ENCODE measurements around the gene CCDC124. TPM values are rescaled to one million over a fixed set of nuclear protein-coding genes. Genes with fewer than 3 reads are reported as not detected.

Gene CCDC124
- total and polyA plus RNA-seq, 4 donors = 15.8 to 59.3 (median 32.1) TPM

DNA sequence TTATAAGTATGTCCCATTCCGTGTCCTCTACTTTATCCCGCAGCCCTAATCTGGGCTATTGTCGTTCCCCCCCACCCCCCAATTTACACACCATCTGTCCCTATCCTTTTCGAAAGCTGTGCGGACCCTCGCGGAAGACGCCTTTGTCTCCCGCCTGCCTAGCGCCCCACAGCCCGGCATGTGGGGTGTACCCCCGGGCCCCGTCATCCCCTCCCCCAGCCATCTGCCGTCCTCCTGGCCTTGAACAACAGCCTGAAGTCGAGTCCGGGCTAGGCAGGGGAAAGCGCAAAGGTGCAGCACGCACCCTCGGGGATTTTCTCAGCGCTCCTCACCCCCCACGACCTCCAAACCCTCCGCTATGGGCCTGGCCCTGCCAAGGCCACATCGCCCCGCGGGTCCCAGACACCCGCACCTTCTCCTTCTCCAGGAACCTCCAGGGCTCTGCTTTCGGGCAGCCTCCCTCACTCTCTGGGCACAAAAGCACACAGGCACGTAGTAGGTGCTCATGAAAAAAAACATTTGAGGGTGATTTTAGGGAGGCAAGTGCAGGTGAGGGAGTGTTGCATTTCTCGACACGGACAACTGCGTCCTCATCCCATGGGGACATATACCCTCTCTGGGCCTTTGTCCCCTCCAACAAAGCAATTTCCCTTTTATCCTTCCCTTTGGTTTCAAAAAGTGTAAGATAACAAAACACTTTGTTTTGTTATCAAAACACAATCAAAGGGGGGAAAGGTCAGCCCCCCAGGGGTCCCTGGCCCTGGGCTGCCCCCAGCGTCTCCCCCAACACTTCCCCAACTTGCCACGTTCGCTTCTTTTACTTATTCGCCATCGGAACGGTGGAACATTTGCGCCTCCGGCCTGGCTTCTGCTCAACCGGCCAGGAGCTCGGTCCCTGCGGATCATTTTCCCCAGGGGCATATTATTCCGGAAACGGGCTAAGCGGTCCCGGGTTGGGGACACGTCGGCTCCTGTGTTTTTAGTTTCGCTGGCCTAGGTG lies 16.4 kb downstream of the CCDC124 start:
- DNase-seq (ENCODE audit: low spot score) = no peak
- TF ChIP-seq NR2F2 (IDR thresholded peaks at IDR 0.05) (no peak), HNF4G (IDR thresholded peaks at IDR 0.05) (no peak), FOXA1 (IDR thresholded peaks at IDR 0.05) (no peak), YY1 (IDR thresholded peaks at IDR 0.05) (no peak), RXRA (IDR thresholded peaks at IDR 0.05) (no peak), GABPA (IDR thresholded peaks at IDR 0.05 in 1 of 2, conservative IDR thresholded peaks at IDR 0.05 in 1 of 2) (no peak), TAF1 (conservative IDR thresholded peaks at IDR 0.05) (no peak), FOXA2 (IDR thresholded peaks at IDR 0.05) (no peak), SP1 (IDR thresholded peaks at IDR 0.05) (no peak), EGR1 (IDR thresholded peaks at IDR 0.05; ENCODE audit: low read depth in 2 of 2) (no peak), JUND (IDR thresholded peaks at IDR 0.05) (no peak), RAD21 (IDR thresholded peaks at IDR 0.05) (no peak)
- TF ChIP-seq, protein P1, sequence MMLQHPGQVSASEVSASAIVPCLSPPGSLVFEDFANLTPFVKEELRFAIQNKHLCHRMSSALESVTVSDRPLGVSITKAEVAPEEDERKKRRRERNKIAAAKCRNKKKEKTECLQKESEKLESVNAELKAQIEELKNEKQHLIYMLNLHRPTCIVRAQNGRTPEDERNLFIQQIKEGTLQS (IDR thresholded peaks at IDR 0.05) = no peak
- TF ChIP-seq, protein P2, sequence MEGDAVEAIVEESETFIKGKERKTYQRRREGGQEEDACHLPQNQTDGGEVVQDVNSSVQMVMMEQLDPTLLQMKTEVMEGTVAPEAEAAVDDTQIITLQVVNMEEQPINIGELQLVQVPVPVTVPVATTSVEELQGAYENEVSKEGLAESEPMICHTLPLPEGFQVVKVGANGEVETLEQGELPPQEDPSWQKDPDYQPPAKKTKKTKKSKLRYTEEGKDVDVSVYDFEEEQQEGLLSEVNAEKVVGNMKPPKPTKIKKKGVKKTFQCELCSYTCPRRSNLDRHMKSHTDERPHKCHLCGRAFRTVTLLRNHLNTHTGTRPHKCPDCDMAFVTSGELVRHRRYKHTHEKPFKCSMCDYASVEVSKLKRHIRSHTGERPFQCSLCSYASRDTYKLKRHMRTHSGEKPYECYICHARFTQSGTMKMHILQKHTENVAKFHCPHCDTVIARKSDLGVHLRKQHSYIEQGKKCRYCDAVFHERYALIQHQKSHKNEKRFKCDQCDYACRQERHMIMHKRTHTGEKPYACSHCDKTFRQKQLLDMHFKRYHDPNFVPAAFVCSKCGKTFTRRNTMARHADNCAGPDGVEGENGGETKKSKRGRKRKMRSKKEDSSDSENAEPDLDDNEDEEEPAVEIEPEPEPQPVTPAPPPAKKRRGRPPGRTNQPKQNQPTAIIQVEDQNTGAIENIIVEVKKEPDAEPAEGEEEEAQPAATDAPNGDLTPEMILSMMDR (IDR thresholded peaks at IDR 0.05; ENCODE audit: low read depth, low read length, missing input control) = no peak
- TF ChIP-seq, protein P3, sequence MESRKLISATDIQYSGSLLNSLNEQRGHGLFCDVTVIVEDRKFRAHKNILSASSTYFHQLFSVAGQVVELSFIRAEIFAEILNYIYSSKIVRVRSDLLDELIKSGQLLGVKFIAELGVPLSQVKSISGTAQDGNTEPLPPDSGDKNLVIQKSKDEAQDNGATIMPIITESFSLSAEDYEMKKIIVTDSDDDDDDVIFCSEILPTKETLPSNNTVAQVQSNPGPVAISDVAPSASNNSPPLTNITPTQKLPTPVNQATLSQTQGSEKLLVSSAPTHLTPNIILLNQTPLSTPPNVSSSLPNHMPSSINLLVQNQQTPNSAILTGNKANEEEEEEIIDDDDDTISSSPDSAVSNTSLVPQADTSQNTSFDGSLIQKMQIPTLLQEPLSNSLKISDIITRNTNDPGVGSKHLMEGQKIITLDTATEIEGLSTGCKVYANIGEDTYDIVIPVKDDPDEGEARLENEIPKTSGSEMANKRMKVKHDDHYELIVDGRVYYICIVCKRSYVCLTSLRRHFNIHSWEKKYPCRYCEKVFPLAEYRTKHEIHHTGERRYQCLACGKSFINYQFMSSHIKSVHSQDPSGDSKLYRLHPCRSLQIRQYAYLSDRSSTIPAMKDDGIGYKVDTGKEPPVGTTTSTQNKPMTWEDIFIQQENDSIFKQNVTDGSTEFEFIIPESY (IDR thresholded peaks at IDR 0.05) = no peak
- TF ChIP-seq, protein P4, sequence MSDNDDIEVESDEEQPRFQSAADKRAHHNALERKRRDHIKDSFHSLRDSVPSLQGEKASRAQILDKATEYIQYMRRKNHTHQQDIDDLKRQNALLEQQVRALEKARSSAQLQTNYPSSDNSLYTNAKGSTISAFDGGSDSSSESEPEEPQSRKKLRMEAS (IDR thresholded peaks at IDR 0.05) = no peak
- Histone ChIP-seq H3K27me3 (ENCODE audit: control insufficient read depth in 4 of 4, insufficient read depth in 4 of 4, low read length in 3 of 4) (peaks cover 0 to 22% (median 7%) of the 10 kb centered on the region in 4 donors), H3K9ac (ENCODE audit: low read depth in 1 of 2, low read length in 2 of 2) (no peak overlapping the region), H3K27ac (ENCODE audit: low read depth in 1 of 2, low read length in 2 of 2) (no peak overlapping the region), H3K4me1 (ENCODE audit: control insufficient read depth in 4 of 4, insufficient read depth in 4 of 4, low read length in 3 of 4) (peaks cover 6 to 40% (median 14%) of the 10 kb centered on the region in 4 donors), H3K36me3 (ENCODE audit: control insufficient read depth in 4 of 4, insufficient read depth in 3 of 4, low read depth in 1 of 4, low read length in 3 of 4) (no peaks in the 10 kb centered on the region), H3K4me3 (ENCODE audit: low read depth in 1 of 3, low read length in 3 of 3) (no peak overlapping the region), H3K9me3 (ENCODE audit: control insufficient read depth in 4 of 4, low read length in 3 of 4) (no peaks in the 10 kb centered on the region)
- WGBS = 11% methylated on average over 49 of the region's 49 CpGs

DNA sequence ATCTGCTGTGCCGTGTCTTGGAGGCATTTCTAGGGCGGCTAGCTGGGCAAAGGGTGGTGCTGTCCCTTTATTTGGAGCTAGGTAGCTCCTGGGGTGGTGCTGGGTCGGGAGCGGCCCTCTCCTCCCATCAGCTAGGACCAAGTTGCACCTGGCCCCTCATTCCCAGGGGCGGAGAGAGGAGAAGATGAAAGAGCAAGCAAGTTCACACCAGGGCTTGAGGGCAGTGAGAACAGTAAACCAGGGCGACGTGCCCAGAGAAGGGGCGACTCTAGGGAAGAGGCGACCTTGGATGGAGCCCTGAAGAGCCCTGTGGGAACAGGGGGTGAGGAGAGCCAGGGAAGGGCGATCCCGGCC lies 17.1 kb downstream of the CCDC124 start:
- Histone ChIP-seq H3K36me3 (ENCODE audit: control insufficient read depth in 4 of 4, insufficient read depth in 3 of 4, low read depth in 1 of 4, low read length in 3 of 4) (no peaks in the 10 kb centered on the region), H3K4me1 (ENCODE audit: control insufficient read depth in 4 of 4, insufficient read depth in 4 of 4, low read length in 3 of 4) (peaks cover 6 to 40% (median 14%) of the 10 kb centered on the region in 4 donors), H3K9me3 (ENCODE audit: control insufficient read depth in 4 of 4, low read length in 3 of 4) (no peaks in the 10 kb centered on the region), H3K4me3 (ENCODE audit: low read depth in 1 of 3, low read length in 3 of 3) (no peak overlapping the region), H3K27me3 (ENCODE audit: control insufficient read depth in 4 of 4, insufficient read depth in 4 of 4, low read length in 3 of 4) (peaks cover 0 to 22% (median 7%) of the 10 kb centered on the region in 4 donors), H3K9ac (ENCODE audit: low read depth in 1 of 2, low read length in 2 of 2) (no peak overlapping the region), H3K27ac (ENCODE audit: low read depth in 1 of 2, low read length in 2 of 2) (no peak overlapping the region)
- WGBS = 8% methylated on average over 11 of the region's 11 CpGs
- no peak for DNase-seq (ENCODE audit: low spot score)
- TF ChIP-seq RAD21 (IDR thresholded peaks at IDR 0.05) = no peak
- no peak for TF ChIP-seq TAF1 (conservative IDR thresholded peaks at IDR 0.05)
- no peak for TF ChIP-seq GABPA (IDR thresholded peaks at IDR 0.05 in 1 of 2, conservative IDR thresholded peaks at IDR 0.05 in 1 of 2)
- no peak for TF ChIP-seq FOXA1 (IDR thresholded peaks at IDR 0.05)
- TF ChIP-seq YY1 (IDR thresholded peaks at IDR 0.05) = no peak
- no peak for TF ChIP-seq HNF4A (conservative IDR thresholded peaks at IDR 0.05)
- no peak for TF ChIP-seq JUND (IDR thresholded peaks at IDR 0.05)
- TF ChIP-seq, protein P1 (IDR thresholded peaks at IDR 0.05) = no peak
- no peak for TF ChIP-seq NR2F2 (IDR thresholded peaks at IDR 0.05)
- TF ChIP-seq SP1 (IDR thresholded peaks at IDR 0.05) = no peak
- no peak for TF ChIP-seq RXRA (IDR thresholded peaks at IDR 0.05)
- TF ChIP-seq, protein P3 (IDR thresholded peaks at IDR 0.05) = no peak
- TF ChIP-seq, protein P5, sequence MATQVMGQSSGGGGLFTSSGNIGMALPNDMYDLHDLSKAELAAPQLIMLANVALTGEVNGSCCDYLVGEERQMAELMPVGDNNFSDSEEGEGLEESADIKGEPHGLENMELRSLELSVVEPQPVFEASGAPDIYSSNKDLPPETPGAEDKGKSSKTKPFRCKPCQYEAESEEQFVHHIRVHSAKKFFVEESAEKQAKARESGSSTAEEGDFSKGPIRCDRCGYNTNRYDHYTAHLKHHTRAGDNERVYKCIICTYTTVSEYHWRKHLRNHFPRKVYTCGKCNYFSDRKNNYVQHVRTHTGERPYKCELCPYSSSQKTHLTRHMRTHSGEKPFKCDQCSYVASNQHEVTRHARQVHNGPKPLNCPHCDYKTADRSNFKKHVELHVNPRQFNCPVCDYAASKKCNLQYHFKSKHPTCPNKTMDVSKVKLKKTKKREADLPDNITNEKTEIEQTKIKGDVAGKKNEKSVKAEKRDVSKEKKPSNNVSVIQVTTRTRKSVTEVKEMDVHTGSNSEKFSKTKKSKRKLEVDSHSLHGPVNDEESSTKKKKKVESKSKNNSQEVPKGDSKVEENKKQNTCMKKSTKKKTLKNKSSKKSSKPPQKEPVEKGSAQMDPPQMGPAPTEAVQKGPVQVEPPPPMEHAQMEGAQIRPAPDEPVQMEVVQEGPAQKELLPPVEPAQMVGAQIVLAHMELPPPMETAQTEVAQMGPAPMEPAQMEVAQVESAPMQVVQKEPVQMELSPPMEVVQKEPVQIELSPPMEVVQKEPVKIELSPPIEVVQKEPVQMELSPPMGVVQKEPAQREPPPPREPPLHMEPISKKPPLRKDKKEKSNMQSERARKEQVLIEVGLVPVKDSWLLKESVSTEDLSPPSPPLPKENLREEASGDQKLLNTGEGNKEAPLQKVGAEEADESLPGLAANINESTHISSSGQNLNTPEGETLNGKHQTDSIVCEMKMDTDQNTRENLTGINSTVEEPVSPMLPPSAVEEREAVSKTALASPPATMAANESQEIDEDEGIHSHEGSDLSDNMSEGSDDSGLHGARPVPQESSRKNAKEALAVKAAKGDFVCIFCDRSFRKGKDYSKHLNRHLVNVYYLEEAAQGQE (IDR thresholded peaks at IDR 0.05) = no peak
- TF ChIP-seq HNF4G (IDR thresholded peaks at IDR 0.05) = no peak
- TF ChIP-seq FOXA2 (IDR thresholded peaks at IDR 0.05) = no peak

Data from liver (tissue), 9 donors.